HG03039 (cell line): ENCODE measurements around the gene CBX1.

Experiments
- ATAC-seq: cut with Tn5 transposase; IDR thresholded peaks from one replicate; pipeline ENCODE4 v1.9.1; 2021; ENCODE audit warnings: mild to moderate bottlenecking, moderate library complexity; ENCODE audit not compliant: unreplicated experiment

The CBX1 gene

DNA sequence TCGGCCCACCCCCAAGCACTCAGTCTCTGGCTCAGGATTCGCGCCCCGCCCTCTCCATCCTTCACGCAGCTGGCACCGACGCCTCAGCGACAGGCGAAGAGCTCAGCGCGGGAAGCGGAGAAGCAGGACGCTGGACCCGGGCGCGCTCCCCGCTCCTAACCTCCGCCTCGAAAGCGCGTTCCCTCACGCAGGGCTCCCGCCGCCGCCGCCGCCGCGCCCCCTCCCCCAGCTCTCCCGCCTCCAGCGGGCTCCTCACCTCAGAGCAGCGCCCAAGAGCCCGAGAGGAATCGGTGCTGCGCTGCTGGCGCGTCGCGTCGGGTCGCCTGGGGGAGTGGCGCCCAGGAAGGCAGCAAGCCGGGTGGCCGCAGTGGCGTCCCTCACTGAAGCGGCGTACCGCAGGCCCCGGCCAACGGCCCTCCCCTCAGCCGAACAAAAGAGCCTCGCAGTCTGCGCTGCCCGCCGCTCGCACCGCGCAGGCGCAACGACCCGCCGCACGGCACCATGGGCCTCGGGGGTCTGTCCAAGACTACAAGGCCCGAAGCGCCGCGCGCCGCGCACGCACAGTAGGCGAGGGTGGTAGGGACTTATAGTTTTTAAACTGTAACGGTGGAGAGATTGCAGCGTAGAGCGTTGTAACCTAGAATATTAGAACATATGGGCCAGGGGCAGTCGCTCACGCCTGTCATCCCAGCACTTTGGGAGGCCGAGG is at the start of gene CBX1:
CBX1 (minus strand) TSS at position 467 of the 709 bp plus-strand sequence. CDS start 24,474 bp downstream, outside the sequence.
- ATAC-seq = peak; percentile 80

DNA sequence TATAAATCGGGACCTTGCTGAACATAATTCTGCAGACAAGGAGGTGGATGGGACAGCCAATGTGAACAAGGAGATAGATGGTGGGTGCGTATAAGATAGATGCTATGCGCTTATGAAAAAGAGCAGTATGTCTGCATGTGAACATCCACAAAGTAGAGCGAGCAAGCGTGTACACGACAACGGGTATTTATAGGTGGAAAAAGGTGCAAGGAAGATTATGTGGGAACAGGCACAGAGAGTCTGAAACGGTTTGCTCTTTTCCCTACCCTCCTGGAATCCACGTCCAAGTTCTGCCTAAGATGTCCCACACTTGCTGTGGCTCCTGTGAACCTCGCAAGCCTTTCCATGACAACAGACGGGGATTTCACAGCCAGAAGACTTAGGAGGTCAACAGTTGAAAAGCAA is 49.3 kb upstream of the CBX1 start:
- no peak for ATAC-seq

DNA sequence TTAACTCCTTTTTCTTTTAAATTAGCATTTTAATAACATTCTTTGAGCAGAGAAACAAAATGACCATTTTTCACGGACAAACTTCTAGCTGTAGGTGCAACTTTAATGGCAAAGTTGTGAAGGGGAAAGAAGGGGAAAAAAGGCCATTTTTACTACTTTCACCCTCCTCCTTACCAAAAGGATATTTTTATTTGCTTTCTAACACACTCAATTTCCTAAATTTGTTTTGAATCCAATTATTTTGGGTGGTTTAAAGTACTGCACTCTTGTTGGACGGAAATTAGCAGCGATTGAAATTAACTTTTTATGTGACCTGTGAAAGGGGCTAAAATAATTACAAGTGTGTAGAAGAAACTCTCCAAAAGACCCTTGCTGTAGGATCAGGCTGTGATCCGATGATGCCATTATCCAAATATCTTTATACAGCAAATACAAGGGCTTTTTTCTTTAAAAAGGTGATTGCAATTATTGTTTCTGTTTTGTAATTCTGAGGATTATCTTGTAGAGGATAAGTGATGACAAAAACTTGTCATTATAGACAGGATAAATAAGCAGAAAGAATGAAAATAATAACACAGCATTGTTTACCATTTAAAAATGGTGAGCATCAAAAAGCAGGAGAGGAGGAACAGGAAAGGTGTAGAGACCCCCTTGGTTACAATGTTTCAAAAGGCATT is 48.6 kb upstream of the CBX1 start:
- ATAC-seq = no peak

DNA sequence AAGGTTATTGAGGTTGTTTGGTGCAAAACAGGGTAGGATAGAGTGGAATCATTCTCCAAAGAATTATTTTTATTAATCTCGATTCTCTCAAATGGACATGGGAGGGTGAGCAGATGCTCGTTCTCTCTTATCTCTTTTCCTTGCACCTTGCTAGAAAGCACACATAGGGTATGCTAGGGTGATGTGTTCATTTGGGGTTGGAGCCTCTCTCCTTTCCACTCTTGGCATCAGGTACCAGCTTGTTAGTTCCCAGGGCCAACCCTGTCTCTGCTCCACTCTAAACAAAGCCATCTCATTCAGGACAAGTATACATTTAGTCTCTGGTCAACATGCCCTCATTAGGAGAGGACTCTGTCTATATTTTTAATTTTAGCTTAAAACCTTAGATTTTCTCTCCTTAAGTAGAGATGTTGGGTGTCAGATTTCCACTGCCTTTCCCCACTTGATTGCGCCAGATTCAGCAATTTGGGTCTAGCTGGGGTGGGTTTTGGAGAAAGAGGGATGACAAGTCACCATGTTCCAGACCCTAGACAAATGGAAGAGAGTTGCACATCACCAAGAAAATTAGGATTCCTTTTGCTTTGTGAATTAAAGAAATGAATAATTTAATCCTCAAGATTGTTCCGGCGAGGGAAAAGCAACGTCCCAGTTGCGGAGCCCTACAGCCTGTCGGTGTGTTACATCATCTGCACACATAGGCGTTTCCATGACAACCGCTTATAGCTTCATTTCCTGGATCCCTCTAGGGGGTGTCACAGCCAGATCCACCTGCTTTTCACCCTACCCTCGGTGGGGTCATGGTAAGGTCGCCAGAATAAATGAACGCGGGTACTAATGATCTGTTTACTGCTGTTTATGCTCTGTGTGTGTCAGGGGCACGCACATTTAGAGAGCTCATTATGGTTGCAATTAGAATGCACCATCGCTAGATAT is 47.8 kb upstream of the CBX1 start:
- ATAC-seq = no peak

DNA sequence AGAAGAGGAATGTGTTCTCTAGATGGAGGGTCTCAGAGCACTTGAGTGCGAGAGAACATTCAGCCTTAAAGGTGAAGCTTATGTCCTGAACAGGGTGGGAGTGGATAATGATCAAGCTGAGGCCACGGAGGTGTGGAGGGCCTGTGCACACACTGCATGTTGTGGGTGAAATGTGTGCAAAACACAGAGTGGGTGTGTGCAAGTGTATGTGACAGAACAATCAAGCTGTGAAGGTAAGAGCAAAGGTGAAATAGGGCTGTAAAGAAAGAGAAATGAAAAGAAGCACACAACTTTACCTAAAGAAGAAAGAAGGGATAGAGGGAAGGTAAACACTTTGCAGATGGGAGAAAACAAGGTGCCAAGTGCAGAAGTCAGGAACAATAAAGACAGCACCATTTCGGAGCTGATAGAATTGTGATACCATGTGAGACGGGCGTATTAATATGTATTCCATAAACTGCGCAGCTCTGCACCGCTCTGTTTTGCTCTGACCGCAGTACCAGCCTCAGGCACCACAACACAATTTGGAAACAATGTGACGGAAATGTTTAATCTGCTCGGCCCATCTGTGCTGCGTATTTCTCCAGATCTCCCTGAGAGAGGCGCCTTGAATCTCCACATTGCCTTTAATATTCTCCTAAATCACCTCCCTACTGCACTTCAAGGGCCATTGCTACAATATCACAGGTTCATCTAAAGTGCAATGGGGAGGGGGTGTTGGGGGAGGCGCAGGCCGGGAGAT is 46.9 kb upstream of the CBX1 start:
- no peak for ATAC-seq

DNA sequence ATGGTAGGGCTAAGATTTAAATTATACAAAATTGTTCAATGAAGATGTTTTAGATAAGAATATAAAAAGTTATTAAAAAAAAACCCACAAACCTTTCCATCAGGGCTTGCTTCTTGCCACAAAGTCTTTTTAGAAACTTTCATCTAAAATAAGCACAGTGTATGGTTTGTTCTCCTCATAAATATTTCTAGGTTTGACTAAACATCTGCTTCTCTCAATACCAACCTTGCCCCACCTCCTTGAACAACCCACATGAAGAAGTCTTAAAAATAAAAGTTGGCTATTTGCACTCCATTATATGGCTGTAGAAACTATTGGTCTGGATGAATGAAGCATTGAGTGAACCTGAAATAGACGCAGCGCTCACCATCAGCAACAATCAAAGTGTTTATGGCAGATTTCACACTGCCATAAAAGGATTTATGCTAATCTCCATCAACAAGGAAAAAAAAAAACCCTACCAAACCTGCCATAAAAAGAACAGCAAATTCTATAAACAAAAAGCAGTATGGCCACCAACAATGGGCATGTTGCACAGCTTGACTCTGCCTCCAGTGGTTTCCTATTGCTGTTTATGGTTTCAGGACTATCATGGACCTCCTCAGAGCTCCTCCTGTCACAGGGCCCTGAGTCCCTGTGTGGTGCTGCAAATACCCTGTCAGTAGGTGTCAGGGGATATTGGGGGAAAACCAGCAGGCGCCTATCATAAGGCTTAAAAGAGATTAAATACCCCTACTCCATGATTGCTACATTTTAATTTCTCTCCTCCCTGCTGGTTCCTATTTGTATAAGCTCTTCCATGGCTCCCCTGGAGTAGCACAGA is 43.9 kb upstream of the CBX1 start:
- ATAC-seq = no peak

DNA sequence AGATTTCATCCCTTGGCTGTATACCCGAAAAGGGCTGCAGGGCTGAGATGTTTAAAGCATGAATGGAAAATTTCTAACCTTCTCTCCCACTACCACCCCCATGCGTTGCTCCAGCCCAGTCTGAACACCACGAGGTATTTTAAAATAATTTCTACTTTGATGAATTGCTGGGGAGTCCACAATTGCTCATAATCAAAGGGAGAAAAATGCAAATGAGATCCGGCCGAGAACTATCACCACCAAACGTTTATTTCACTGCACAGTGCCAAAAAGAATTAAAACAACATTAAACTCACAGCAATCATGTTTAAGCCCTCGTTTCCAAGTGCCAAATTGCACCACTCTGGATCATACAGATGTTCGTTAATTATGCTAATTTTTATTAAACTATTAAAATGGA is 43.0 kb upstream of the CBX1 start:
- no peak for ATAC-seq

DNA sequence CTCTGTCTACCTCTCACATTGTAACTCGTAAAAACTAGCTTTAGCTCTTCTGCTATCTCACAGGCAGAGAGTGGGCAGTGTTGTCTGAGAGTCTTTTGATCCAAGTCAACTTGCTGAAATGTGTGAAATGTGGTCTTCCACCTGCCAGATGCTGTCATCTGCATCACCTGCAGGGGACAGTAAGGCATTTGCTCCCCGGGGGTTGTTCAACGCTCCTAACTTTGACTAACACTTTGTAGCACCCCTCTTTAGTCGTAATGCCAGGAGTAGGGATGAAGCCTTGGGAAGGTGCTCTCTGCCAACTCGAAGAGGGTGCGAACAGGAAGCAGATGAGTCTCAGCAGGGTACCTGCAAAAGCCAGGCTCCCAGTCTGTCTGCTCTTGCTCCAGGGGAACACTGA is 42.4 kb upstream of the CBX1 start:
- no peak for ATAC-seq

DNA sequence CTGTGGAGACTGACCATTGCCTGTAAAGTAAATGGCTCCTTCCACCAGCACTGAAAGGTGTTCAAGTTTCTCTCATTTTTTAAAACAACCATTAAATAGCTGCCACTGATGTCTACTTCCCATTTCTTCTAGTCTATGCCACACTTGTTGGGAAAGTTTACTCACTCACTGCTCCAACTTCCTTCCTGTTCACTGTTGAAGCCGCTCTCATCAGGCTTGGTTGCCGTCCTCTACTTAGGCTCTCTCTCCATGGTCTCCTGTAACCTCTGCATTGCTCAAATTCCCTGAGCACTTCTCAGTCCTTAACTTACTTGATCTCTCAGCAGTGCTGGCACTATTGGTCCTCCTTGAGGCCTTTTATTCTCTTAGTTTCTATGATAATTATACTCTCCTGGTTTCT is 38.7 kb upstream of the CBX1 start:
- ATAC-seq = no peak

DNA sequence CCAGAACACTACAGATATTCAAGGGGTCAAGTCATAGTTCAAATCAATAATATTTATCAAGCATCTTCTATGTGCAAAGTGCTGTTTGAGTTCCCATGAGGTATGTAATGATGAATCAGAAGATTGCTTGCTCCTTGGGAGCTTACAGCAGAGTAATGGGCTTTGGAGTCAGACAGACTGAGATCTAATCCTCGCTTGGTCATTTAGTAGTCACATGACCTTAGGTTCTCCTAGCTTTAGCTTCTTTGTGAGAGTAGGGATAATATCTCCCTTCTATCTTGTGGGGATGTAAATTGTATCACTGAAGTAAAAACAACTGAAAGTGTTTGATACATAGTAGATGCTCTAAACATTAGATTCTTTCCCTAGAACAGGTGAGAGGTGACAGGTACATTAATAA is 36.4 kb upstream of the CBX1 start:
- ATAC-seq = no peak

DNA sequence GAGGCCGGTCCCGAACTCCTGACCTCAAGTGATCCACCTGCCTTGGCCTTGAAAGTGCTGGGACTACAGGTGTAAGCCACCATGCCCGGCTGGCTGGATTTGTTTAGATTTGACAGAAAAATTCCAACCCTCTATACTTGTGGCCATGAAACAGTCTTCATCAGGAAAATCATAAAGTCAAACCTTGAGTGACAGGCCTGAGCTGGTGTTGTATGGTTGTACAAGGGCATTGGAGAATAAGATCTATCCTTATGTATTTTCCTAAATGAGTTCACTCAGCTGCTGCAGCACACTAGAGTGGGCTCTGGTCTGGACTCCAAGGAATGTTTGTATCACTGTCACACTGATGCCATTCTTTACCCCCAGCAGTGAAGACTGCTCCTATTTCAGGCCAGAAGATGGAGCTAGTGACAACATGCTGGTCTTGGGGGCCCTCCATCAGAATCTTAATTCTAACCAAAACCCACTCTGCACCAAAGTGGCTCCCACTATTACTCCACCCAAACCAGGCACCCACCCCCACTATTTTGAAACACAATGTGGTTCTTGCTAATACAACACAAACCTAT is 33.7 kb upstream of the CBX1 start:
- ATAC-seq = no peak

DNA sequence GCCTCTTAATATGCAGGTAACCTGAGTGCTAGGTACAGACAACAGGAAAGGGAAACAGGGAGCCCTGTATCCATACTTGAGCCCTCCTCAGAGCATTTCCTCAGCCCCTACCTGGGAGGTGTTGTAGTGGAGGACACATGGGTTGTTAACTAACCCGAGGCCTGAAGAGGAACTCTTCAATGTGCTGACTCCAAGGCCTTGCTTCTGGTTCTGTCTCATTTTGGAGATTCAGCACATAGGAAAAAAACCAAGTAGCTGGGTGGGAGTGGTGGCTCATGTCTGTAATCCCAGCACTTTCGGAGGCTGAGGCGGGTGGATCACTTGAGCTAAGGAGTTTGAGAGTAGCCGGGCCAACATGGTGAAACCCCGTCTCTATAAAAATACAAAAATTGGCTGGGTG is 31.1 kb upstream of the CBX1 start:
- no peak for ATAC-seq

DNA sequence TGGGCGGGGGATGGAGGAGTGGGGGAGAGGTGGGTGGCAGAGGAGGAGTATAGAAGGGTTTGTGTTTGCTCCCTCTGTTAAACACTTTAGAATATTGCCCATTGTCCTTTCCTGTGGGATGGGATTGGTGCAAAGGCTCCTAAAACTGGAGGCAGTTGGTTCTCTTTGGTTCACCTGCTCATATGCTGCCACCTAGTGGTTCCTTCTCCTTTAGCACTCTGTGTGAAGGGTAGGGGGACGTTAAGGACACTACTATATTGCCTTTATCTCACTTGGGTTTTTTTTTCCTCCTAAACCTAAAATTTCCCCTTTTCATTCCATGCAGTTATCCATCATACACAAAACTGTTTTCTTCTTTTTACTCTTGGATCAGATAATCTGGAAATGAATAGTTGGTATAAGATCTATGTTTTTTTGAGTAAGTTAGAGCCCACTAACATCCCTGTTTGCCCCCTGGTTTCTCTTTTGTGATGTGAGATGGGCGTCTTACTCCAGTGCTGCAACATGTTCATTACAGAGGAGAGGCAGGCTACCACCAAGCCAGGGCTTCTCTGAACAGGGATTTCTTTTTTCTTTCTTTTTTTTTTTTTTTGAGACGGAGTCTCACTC is 30.0 kb upstream of the CBX1 start:
- no peak for ATAC-seq

DNA sequence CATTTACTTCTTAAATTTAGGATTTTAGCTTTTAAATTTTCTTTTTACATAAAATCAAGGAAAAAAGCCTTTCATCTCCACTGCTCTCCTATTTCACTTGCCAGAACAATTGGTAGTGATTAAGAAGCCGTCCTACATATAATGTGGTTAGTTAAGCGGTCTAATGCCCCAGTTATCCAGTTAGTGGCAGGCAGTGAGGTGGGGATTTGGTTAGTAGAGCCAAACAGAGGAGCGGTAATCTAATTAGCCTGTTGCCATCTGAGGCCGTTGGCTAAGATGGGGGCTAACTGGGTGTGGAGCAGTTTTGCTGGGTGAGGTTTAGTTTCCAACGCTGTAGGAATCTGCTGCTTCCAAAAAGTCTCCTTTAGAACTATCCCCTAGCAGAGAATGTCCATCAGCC is 28.7 kb upstream of the CBX1 start:
- no peak for ATAC-seq

DNA sequence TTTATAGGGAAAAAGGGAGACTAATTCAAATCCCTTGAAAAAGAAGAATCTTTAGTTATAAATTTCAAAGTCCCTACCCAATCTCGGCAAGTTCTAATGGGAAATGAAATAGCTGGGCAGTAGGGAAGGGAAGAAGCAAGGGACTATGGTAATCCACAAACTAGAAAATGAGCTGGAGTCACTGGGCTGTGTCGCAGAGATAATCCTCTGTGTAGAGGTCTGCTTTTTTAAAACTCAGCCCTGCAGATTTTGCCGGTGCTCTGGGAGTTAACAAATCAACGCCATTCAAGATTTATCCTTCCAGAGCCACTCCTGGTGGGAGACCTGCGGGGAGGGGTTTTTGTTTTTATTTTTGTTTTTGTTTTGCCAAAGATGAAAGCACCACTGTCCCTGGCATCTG is 27.1 kb upstream of the CBX1 start:
- ATAC-seq = no peak

DNA sequence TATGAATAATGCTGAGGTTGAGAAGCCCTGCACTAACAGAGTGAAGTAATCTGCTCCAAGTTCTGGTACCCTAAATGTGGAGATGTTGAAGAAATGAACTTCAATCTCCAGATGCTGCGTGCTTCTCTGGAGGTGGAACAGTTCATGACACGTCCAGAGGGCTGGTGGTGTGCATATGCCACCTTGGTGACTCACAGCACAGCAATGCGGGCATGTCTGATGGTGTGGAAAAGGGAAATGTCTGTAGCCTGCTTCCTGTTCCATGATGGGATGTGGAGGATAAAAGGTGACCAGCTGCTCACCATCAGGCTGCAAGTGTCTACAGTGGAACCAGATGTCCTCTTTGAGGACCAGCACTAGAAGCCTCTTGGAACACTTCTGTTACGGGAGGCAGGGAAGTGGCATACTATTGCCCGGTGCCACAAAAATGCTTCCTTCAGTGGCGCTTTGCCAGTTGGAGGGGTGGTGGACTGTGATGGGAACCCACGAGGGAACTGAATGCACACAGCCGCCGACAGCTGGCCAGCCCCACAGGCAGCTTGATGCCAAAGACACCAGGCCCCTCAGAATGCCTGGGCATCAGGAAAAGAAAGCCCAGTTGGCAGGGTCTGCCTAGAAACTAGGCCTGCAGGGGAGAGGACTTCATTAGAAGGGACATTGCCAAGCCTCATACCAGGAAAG is 26.2 kb upstream of the CBX1 start:
- no peak for ATAC-seq

DNA sequence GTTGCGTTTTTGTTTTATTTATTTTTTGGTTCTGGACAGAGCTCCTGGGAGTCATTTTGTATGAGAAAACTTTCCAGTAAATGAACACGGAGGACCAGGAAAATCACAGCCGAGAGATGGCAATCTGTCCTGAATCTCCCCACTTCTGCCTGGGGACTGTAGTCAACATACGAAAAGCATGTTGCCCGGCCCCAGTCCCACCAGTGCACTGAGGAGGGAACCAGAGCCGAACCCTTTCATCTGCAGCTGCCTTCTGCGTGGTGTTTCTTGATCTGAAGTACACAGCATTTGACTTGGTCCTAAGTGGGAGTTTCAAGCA is 25.2 kb upstream of the CBX1 start:
- no peak for ATAC-seq

DNA sequence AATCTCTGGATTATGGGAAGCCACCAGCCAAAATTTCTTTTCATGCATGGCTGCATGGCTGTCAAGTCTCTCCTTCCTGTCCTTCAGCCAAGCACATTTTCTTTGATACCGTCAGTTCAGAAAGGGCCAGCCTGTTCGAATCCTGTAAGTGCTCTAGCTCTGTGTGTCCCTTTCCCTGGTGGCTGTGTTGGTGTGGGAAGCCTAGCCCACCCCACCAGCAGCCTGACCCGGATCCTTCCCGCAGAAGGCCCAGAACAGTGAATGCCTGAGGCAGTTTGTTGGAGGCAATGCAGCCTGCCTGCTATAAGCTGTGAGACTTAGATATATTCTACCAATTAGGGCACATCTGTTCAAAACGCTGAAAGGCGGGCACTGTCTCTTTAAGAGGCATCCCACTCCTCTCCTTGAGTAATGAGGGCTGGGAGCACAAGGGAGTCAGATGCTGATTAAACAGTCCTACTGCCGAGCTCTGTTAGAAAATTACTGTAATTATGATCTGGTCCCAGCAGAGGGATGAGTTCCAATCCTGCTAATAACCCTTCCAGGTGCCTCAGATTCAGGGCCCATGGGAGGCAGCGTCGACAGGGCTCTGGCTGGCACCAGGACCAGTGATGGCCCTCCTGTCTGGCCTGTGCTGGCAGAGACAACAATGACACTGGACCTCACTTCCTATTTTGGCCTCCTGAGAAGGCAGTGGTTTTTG is 24.7 kb upstream of the CBX1 start:
- ATAC-seq = no peak
